Activated CD8-positive, alpha-beta memory T cell treated with anti-CD3 and anti-CD28 coated beads, Interleukin-2, amount 10 ng/mL, durations not matched to agents 7 days and 5 days (primary cell): ENCODE results near the gene PPP1R27. TPM values are rescaled to one million over a fixed set of nuclear protein-coding genes. Genes with fewer than 3 reads are reported as not detected.

Experiments
- ATAC-seq: fragments of 150-1000 bp; cut with Tn5 transposase; one replicate; pipeline ENCODE4 v1.10.0; 2021; ENCODE audit warnings: moderate library complexity
- CTCF ChIA-PET: fragments of 350-600 bp; sonication (Branson Sonifier 250); formaldehyde crosslinking; loops from one replicate; lab custom pipeline; 2021; ENCODE audit warnings: antibody characterized with exemption; lab: Charles Lee
- DNase-seq: peaks from one replicate; pipeline ENCODE4 v3.0.0-alpha.2; 2020
- H3K27ac Mint-ChIP-seq: one replicate; pipeline ENCODE4 v1.8.0; 2021; ENCODE audit warnings: mild to moderate bottlenecking, mixed read lengths
- H3K27me3 Mint-ChIP-seq: one replicate; pipeline ENCODE4 v1.8.0; 2021; ENCODE audit warnings: mixed read lengths
- H3K36me3 Mint-ChIP-seq: one replicate; pipeline ENCODE4 v1.8.0; 2021; ENCODE audit warnings: mild to moderate bottlenecking, mixed read lengths
- H3K4me1 Mint-ChIP-seq: one replicate; pipeline ENCODE4 v1.8.0; 2021; ENCODE audit warnings: mixed read lengths
- H3K4me3 Mint-ChIP-seq: one replicate; pipeline ENCODE4 v1.8.0; 2021; ENCODE audit warnings: mild to moderate bottlenecking, moderate library complexity, mixed read lengths
- H3K9me3 Mint-ChIP-seq: one replicate; pipeline ENCODE4 v1.8.0; 2022; ENCODE audit warnings: low read depth, mixed read lengths
- total RNA-seq, 2 experiments: library from RNA; stranded (reverse); gene quantifications; one replicate each; pipeline ENCODE4 v1.2.3, GENCODE V29; 2021

The PPP1R27 gene
- total RNA-seq, 2 experiments from 2014 or later: not detected

- peak; percentile 38 for ATAC-seq
- Mint-ChIP-seq H3K9me3 (no peaks in the 10 kb centered on the region), H3K27me3 (no peaks in the 10 kb centered on the region), H3K36me3 (no peaks in the 10 kb centered on the region), H3K27ac (peak overlapping the region; percentile 90), H3K4me1 (peaks cover 22% of the 10 kb centered on the region), H3K4me3 (peak overlapping the region; percentile 84)
- CTCF ChIA-PET: interaction anchor here (1.3 to 2.2 kb wide), 2 partner anchors 28 to 97 kb away, joined by 5 to 9 read pairs; no protein-coding TSS in a partner anchor
- DNase-seq: peak; percentile 78
Observed at GRCh38 chr17:81831957-81832607, 2.8 kb downstream of the PPP1R27 start.

GRCh38 chr17:81831563-81831956, 3.3 kb downstream of the PPP1R27 start:
- H3K9me3 Mint-ChIP-seq: no peaks in the 10 kb centered on the region
- no peaks in the 10 kb centered on the region for H3K27me3 Mint-ChIP-seq
- peak overlapping the region; percentile 90 for H3K27ac Mint-ChIP-seq
- H3K4me1 Mint-ChIP-seq: peaks cover 22% of the 10 kb centered on the region
- CTCF ChIA-PET: interaction anchor here (1.0 to 2.2 kb wide), 2 partner anchors 28 to 97 kb away, joined by 3 to 9 read pairs; no protein-coding TSS in a partner anchor
- H3K36me3 Mint-ChIP-seq: no peaks in the 10 kb centered on the region
- H3K4me3 Mint-ChIP-seq: peak overlapping the region; percentile 84
- DNase-seq: peak; percentile 50
- peak; percentile 1 for ATAC-seq

- CTCF ChIA-PET: no interaction called here
- Mint-ChIP-seq H3K27ac (no peak overlapping the region), H3K27me3 (no peaks in the 10 kb centered on the region), H3K4me3 (no peak overlapping the region), H3K36me3 (no peaks in the 10 kb centered on the region), H3K9me3 (no peaks in the 10 kb centered on the region), H3K4me1 (peaks cover 22% of the 10 kb centered on the region)
- DNase-seq (no peak), ATAC-seq (no peak)
Observed at GRCh38 chr17:81829858-81830257, 5.0 kb downstream of the PPP1R27 start.

GRCh38 chr17:81828656-81829055, 6.2 kb downstream of the PPP1R27 start:
- no peaks in the 10 kb centered on the region for H3K27me3 Mint-ChIP-seq
- H3K9me3 Mint-ChIP-seq: no peaks in the 10 kb centered on the region
- no peak overlapping the region for H3K4me3 Mint-ChIP-seq
- DNase-seq: no peak
- H3K4me1 Mint-ChIP-seq: peaks cover 19% of the 10 kb centered on the region
- no peaks in the 10 kb centered on the region for H3K36me3 Mint-ChIP-seq
- H3K27ac Mint-ChIP-seq: no peak overlapping the region
- no peak for ATAC-seq
- CTCF ChIA-PET: no interaction called here

GRCh38 chr17:81825841-81826466, 8.9 kb downstream of the PPP1R27 start:
- Mint-ChIP-seq H3K36me3 (no peaks in the 10 kb centered on the region), H3K27ac (no peak overlapping the region), H3K4me3 (no peak overlapping the region), H3K9me3 (no peaks in the 10 kb centered on the region), H3K27me3 (no peaks in the 10 kb centered on the region), H3K4me1 (peaks cover 14% of the 10 kb centered on the region)
- ATAC-seq (no peak), DNase-seq (no peak)
- CTCF ChIA-PET: interaction anchor here (0.6 to 1.5 kb wide), 3 partner anchors 90 to 329 kb away, joined by 3 to 4 read pairs (median 3); no protein-coding TSS in a partner anchor

- Mint-ChIP-seq H3K36me3 (no peaks in the 10 kb centered on the region), H3K4me1 (peaks cover 12% of the 10 kb centered on the region), H3K4me3 (no peak overlapping the region), H3K27me3 (no peaks in the 10 kb centered on the region), H3K27ac (no peak overlapping the region), H3K9me3 (no peaks in the 10 kb centered on the region)
- no peak for ATAC-seq
- CTCF ChIA-PET: no interaction called here
- no peak for DNase-seq
Observed at GRCh38 chr17:81824595-81824994, 10.3 kb downstream of the PPP1R27 start.

GRCh38 chr17:81823820-81824550, 10.9 kb downstream of the PPP1R27 start:
- CTCF ChIA-PET: no interaction called here
- H3K27me3 Mint-ChIP-seq: no peaks in the 10 kb centered on the region
- no peak for DNase-seq
- H3K9me3 Mint-ChIP-seq: no peaks in the 10 kb centered on the region
- H3K36me3 Mint-ChIP-seq: no peaks in the 10 kb centered on the region
- H3K4me3 Mint-ChIP-seq: no peak overlapping the region
- ATAC-seq: no peak
- peaks cover 12% of the 10 kb centered on the region for H3K4me1 Mint-ChIP-seq
- H3K27ac Mint-ChIP-seq: no peak overlapping the region

- DNase-seq (no peak), ATAC-seq (no peak)
- CTCF ChIA-PET: no interaction called here
- peaks cover 9% of the 10 kb centered on the region for H3K4me1 Mint-ChIP-seq
- H3K27me3 Mint-ChIP-seq: no peaks in the 10 kb centered on the region
- no peaks in the 10 kb centered on the region for H3K9me3 Mint-ChIP-seq
- H3K27ac Mint-ChIP-seq: no peak overlapping the region
- H3K4me3 Mint-ChIP-seq: no peak overlapping the region
- H3K36me3 Mint-ChIP-seq: no peaks in the 10 kb centered on the region
Observed at GRCh38 chr17:81822996-81823819, 11.6 kb downstream of the PPP1R27 start.

GRCh38 chr17:81822312-81822637, 12.6 kb downstream of the PPP1R27 start:
- no peak overlapping the region for H3K27ac Mint-ChIP-seq

GRCh38 chr17:81821603-81822311, 13.1 kb downstream of the PPP1R27 start:
- peak; percentile 48 for ATAC-seq
- CTCF ChIA-PET: interaction anchor here (0.8 to 1.4 kb wide), 3 partner anchors 39 to 199 kb away, joined by 3 to 4 read pairs (median 3); partner anchors contain the start of gene P4HB
- Mint-ChIP-seq H3K4me3 (no peak overlapping the region), H3K27me3 (peaks cover 2% of the 10 kb centered on the region), H3K36me3 (no peaks in the 10 kb centered on the region), H3K4me1 (peaks cover 9% of the 10 kb centered on the region), H3K9me3 (no peaks in the 10 kb centered on the region), H3K27ac (peak overlapping the region; percentile 15)
- DNase-seq: peak; percentile 55

More at GRCh38 chr17:81822312-81822637, 12.6 kb downstream of the PPP1R27 start:
- no peaks in the 10 kb centered on the region for H3K9me3 Mint-ChIP-seq
- ATAC-seq: no peak
- CTCF ChIA-PET: interaction anchor here (0.8 to 1.4 kb wide), 3 partner anchors 39 to 199 kb away, joined by 3 to 4 read pairs (median 3); partner anchors contain the start of gene P4HB
- no peak overlapping the region for H3K4me3 Mint-ChIP-seq
- peaks cover 9% of the 10 kb centered on the region for H3K4me1 Mint-ChIP-seq
- no peaks in the 10 kb centered on the region for H3K27me3 Mint-ChIP-seq
- H3K36me3 Mint-ChIP-seq: no peaks in the 10 kb centered on the region
- no peak for DNase-seq

- Mint-ChIP-seq H3K36me3 (no peaks in the 10 kb centered on the region), H3K4me3 (no peak overlapping the region), H3K9me3 (no peaks in the 10 kb centered on the region), H3K27ac (no peak overlapping the region), H3K4me1 (peaks cover 9% of the 10 kb centered on the region), H3K27me3 (peaks cover 4% of the 10 kb centered on the region)
- CTCF ChIA-PET: no interaction called here
- DNase-seq (no peak), ATAC-seq (no peak)
Observed at GRCh38 chr17:81821147-81821546, 13.7 kb downstream of the PPP1R27 start.

- ATAC-seq (no peak), DNase-seq (no peak)
- CTCF ChIA-PET: no interaction called here
- H3K27ac Mint-ChIP-seq: no peak overlapping the region
- H3K27me3 Mint-ChIP-seq: peaks cover 5% of the 10 kb centered on the region
- no peaks in the 10 kb centered on the region for H3K36me3 Mint-ChIP-seq
- no peaks in the 10 kb centered on the region for H3K9me3 Mint-ChIP-seq
- no peak overlapping the region for H3K4me3 Mint-ChIP-seq
- peaks cover 9% of the 10 kb centered on the region for H3K4me1 Mint-ChIP-seq
Observed at GRCh38 chr17:81819708-81820107, 15.1 kb downstream of the PPP1R27 start.
